ENCODE results near the gene PLXNA4.

DNA sequence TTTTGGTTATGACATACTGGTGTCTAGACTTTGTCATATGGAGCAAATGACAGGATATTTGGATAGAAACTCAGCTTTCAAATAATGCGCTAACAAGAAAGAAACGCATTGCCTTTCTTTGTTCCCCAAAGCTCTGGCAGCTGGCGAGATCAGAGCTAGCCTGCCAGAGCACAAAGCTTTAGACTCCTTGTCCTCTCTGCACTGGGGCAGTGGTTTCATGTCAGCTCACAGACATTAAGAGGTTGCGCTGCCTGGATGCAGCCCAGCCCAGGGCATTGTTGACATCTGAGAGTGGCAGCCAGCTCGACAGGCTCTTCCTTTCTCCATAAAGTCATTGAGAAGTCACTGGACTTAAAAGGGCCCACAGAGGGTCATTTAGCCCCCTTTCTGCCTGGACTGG is 212.0 kb downstream of the PLXNA4 start:
- no peak for TF ChIP-seq POLR2A (IDR thresholded peaks at IDR 0.05; ENCODE audit: low read length)
- no peak for TF ChIP-seq GATA1 (IDR thresholded peaks at IDR 0.05; ENCODE audit: low read depth, low read length)

Measured in erythroblast (primary cell).